HAP-1 (cell line): ENCODE results near the gene BCL7B.
"Not testable (repeated sequence)": the region's sequence is repeated elsewhere in the genome, so short reads cannot be mapped to it uniquely, and the experiment has no call there.

Experiments
- DNase-seq, 2 experiments: peaks; one replicate each; pipeline ENCODE4 v3.0.0-alpha.2; 2016 to 2020; ENCODE audit warnings: low spot score in 2 of 2
- H3K27me3 ChIP-seq: fragments of 250-450 bp; sonication (Bioruptor Pico); 2 replicates; pipeline ENCODE4 v1.5.1; 2020; ENCODE audit warnings: low read depth, mild to moderate bottlenecking, moderate library complexity
- H3K36me3 ChIP-seq: fragments of 250-450 bp; sonication (Bioruptor Pico); replicated peaks from 2 replicates; pipeline ENCODE4 v1.5.1; 2020; ENCODE audit warnings: mild to moderate bottlenecking
- H3K4me1 ChIP-seq: fragments of 250-450 bp; sonication (Bioruptor Pico); 2 replicates; pipeline ENCODE4 v1.5.1; 2020; ENCODE audit warnings: mild to moderate bottlenecking
- H3K4me3 ChIP-seq: fragments of 250-450 bp; sonication (Bioruptor Pico); 2 replicates; pipeline ENCODE4 v1.5.1; 2020; ENCODE audit warnings: mild to moderate bottlenecking, moderate library complexity
- H3K9me3 ChIP-seq: fragments of 250-450 bp; sonication (Bioruptor Pico); 2 replicates; pipeline ENCODE4 v1.5.1; 2020; ENCODE audit warnings: mild to moderate bottlenecking, moderate library complexity
- in situ Hi-C: fragments of 300-500 bp; cut with MboI; formaldehyde crosslinking; loops from 3 replicates; pipeline ENCODE4 v1.14.3; 2020; ENCODE audit warnings: low sequenced_read_pairs, inconsistent platforms, mixed read lengths

Gene BCL7B

GRCh38 chr7:73582664-73583202 is 25.2 kb upstream of the BCL7B start:
- Histone ChIP-seq H3K27me3 (no peaks in the 10 kb centered on the region), H3K4me1 (peaks cover 3% of the 10 kb centered on the region; the same call in 1 of the 2 replicates), H3K4me3 (no peak overlapping the region), H3K36me3 (peaks cover 4% of the 10 kb centered on the region), H3K9me3 (no peaks in the 10 kb centered on the region)
- in situ Hi-C loops, result no loop called here
- DNase-seq, result no peak

- DNase-seq, H3K9me3 ChIP-seq, H3K4me1 ChIP-seq, H3K27me3 ChIP-seq, in situ Hi-C loops, H3K4me3 ChIP-seq: not testable (repeated sequence)
- H3K36me3 ChIP-seq, result peaks cover 13% of the 10 kb centered on the region
Observed at GRCh38 chr7:73581006-73581405, 23.5 kb upstream of the BCL7B start.

- no peaks in the 10 kb centered on the region for H3K9me3 ChIP-seq
- peaks cover 9% of the 10 kb centered on the region for H3K4me1 ChIP-seq
- in situ Hi-C loops, result no loop called here
- peaks cover 32% of the 10 kb centered on the region for H3K36me3 ChIP-seq
- peak; percentile 99 for DNase-seq
- H3K27me3 ChIP-seq, result no peaks in the 10 kb centered on the region
- H3K4me3 ChIP-seq, result peak within 1 kb of the TSS; percentile 85
Observed at GRCh38 chr7:73578342-73579128, 21.0 kb upstream of the BCL7B start, which contains the start of gene TBL2. TBL2 (minus strand) TSS chr7:73578579; CDS start chr7:73578549, 30 bp downstream.

GRCh38 chr7:73577627-73578341 is 20.3 kb upstream of the BCL7B start:
- no peaks in the 10 kb centered on the region for H3K9me3 ChIP-seq
- peak in 1 of 2 experiments; percentile 39 for DNase-seq
- H3K4me3 ChIP-seq, result peak overlapping the region; percentile 85
- no peaks in the 10 kb centered on the region for H3K27me3 ChIP-seq
- H3K36me3 ChIP-seq, result peaks cover 40% of the 10 kb centered on the region
- H3K4me1 ChIP-seq, result peaks cover 9% of the 10 kb centered on the region
- in situ Hi-C loops, result no loop called here

- no peaks in the 10 kb centered on the region for H3K9me3 ChIP-seq
- no peak for DNase-seq
- in situ Hi-C loops, result no loop called here
- H3K4me1 ChIP-seq, result peaks cover 6% of the 10 kb centered on the region; the same call in 1 of the 2 replicates
- H3K4me3 ChIP-seq, result no peak overlapping the region
- H3K27me3 ChIP-seq, result no peaks in the 10 kb centered on the region
- H3K36me3 ChIP-seq, result peaks cover 79% of the 10 kb centered on the region
Observed at GRCh38 chr7:73573791-73574190, 16.3 kb upstream of the BCL7B start.

- no peaks in the 10 kb centered on the region for H3K9me3 ChIP-seq
- DNase-seq, result no peak
- H3K36me3 ChIP-seq, result peaks cover 79% of the 10 kb centered on the region
- H3K4me1 ChIP-seq, result peaks cover 6% of the 10 kb centered on the region; the same call in 1 of the 2 replicates
- in situ Hi-C loops, result no loop called here
- no peaks in the 10 kb centered on the region for H3K27me3 ChIP-seq
- H3K4me3 ChIP-seq, result no peak overlapping the region
Observed at GRCh38 chr7:73573276-73573675, 15.8 kb upstream of the BCL7B start.

GRCh38 chr7:73572767-73573186 is 15.3 kb upstream of the BCL7B start:
- peaks cover 75% of the 10 kb centered on the region for H3K36me3 ChIP-seq
- DNase-seq, result no peak
- no peaks in the 10 kb centered on the region for H3K9me3 ChIP-seq
- H3K27me3 ChIP-seq, result no peaks in the 10 kb centered on the region
- H3K4me1 ChIP-seq, result peaks cover 6% of the 10 kb centered on the region; the same call in 1 of the 2 replicates
- in situ Hi-C loops, result no loop called here
- H3K4me3 ChIP-seq, result no peak overlapping the region

GRCh38 chr7:73570977-73571376 is 13.5 kb upstream of the BCL7B start:
- H3K36me3 ChIP-seq, result peaks cover 66% of the 10 kb centered on the region
- no peaks in the 10 kb centered on the region for H3K4me1 ChIP-seq
- no peak for DNase-seq
- no peaks in the 10 kb centered on the region for H3K9me3 ChIP-seq
- in situ Hi-C loops, result no loop called here
- H3K27me3 ChIP-seq, result no peaks in the 10 kb centered on the region
- no peak overlapping the region for H3K4me3 ChIP-seq

GRCh38 chr7:73570521-73570920 is 13.0 kb upstream of the BCL7B start:
- Histone ChIP-seq H3K27me3 (no peaks in the 10 kb centered on the region), H3K4me3 (no peak overlapping the region), H3K4me1 (no peaks in the 10 kb centered on the region), H3K9me3 (no peaks in the 10 kb centered on the region), H3K36me3 (peaks cover 63% of the 10 kb centered on the region)
- in situ Hi-C loops, result no loop called here
- no peak for DNase-seq

GRCh38 chr7:73569042-73569608 is 11.6 kb upstream of the BCL7B start:
- no peak overlapping the region for H3K4me3 ChIP-seq
- no peaks in the 10 kb centered on the region for H3K27me3 ChIP-seq
- no peak for DNase-seq
- in situ Hi-C loops, result no loop called here
- H3K36me3 ChIP-seq, result peaks cover 53% of the 10 kb centered on the region
- H3K4me1 ChIP-seq, result no peaks in the 10 kb centered on the region
- H3K9me3 ChIP-seq, result no peaks in the 10 kb centered on the region

GRCh38 chr7:73567846-73568685 is 10.6 kb upstream of the BCL7B start:
- peaks cover 43% of the 10 kb centered on the region for H3K36me3 ChIP-seq
- H3K9me3 ChIP-seq, result no peaks in the 10 kb centered on the region
- in situ Hi-C loops, result no loop called here
- no peaks in the 10 kb centered on the region for H3K27me3 ChIP-seq
- no peak for DNase-seq
- H3K4me1 ChIP-seq, result no peaks in the 10 kb centered on the region
- H3K4me3 ChIP-seq, result no peak overlapping the region

- in situ Hi-C loops, result no loop called here
- Histone ChIP-seq H3K36me3 (peaks cover 33% of the 10 kb centered on the region), H3K9me3 (no peaks in the 10 kb centered on the region), H3K4me1 (no peaks in the 10 kb centered on the region), H3K4me3 (no peak overlapping the region), H3K27me3 (no peaks in the 10 kb centered on the region)
- no peak for DNase-seq
Observed at GRCh38 chr7:73567140-73567539, 9.7 kb upstream of the BCL7B start.

GRCh38 chr7:73566431-73566830 is 8.9 kb upstream of the BCL7B start:
- H3K4me1 ChIP-seq, H3K9me3 ChIP-seq, in situ Hi-C loops, DNase-seq, H3K4me3 ChIP-seq, H3K27me3 ChIP-seq: not testable (repeated sequence)
- peaks cover 26% of the 10 kb centered on the region for H3K36me3 ChIP-seq
